K562 (cell line): ENCODE measurements around the gene TCFL5. TPM values are rescaled to one million over a fixed set of nuclear protein-coding genes. Genes with fewer than 3 reads are reported as not detected.
A peak's percentile ranks its signal among the peaks of the same experiment; 100 is the strongest.

Experiments
- ARNT ChIP-seq, 2 experiments: fragments of 450-650 bp; IDR thresholded peaks; 2 replicates each; pipeline ENCODE4 v1.6.1; 2016; ENCODE audit warnings: mild to moderate bottlenecking in 1 of 2
- CEBPB ChIP-seq: fragments of 450-650 bp; IDR thresholded peaks from 2 replicates; pipeline ENCODE4 v1.6.1; 2016; ENCODE audit warnings: missing genetic modification characterization, missing compliant biosample characterization
- CTCFL ChIP-seq: IDR thresholded peaks from 2 replicates; pipeline ENCODE4 v1.6.1; 2011; ENCODE audit warnings: borderline replicate concordance, low read depth, mild to moderate bottlenecking, moderate library complexity, low read length; ENCODE audit not compliant: insufficient read depth, poor library complexity, severe bottlenecking
- ELF1 ChIP-seq: fragments of 200-800 bp; sonication (Bioruptor generic); IDR thresholded peaks from 2 replicates; pipeline ENCODE4 v1.6.1; 2016; ENCODE audit warnings: missing genetic modification characterization, missing compliant biosample characterization
- JUN ChIP-seq, 2 experiments: sonication (generic) in 1 of 2; formaldehyde crosslinking in 1 of 2; IDR thresholded peaks; 2 replicates each; pipeline versions ENCODE4 v1.6.1 to v1.8.0; 2012 to 2022; ENCODE audit warnings: borderline replicate concordance in 2 of 2, mild to moderate bottlenecking in 2 of 2, improper control_type of control experiment in 1 of 2, low read depth in 1 of 2, low read length in 1 of 2, missing genetic modification reagents in 1 of 2
- MAFF ChIP-seq: IDR thresholded peaks from 2 replicates; pipeline ENCODE4 v1.6.1; 2012; ENCODE audit warnings: low read length, improper control_type of control experiment
- MEF2A ChIP-seq: IDR thresholded peaks from 2 replicates; pipeline ENCODE4 v1.6.1; 2011; ENCODE audit warnings: low read depth, mild to moderate bottlenecking, low read length, moderate library complexity; ENCODE audit not compliant: control insufficient read depth
- MIER1 ChIP-seq: fragments of 450-650 bp; IDR thresholded peaks from 2 replicates; pipeline ENCODE4 v1.6.1; 2016; ENCODE audit warnings: antibody characterized with exemption, mild to moderate bottlenecking, low read depth
- MXI1 ChIP-seq: IDR thresholded peaks from 2 replicates; pipeline ENCODE4 v1.6.1; 2011; ENCODE audit warnings: low read depth, mild to moderate bottlenecking, improper control_type of control experiment, low read length
- THRA ChIP-seq: fragments of 450-650 bp; IDR thresholded peaks from 2 replicates; pipeline ENCODE4 v1.6.1; 2017; ENCODE audit warnings: mild to moderate bottlenecking, moderate library complexity
- TRIM25 ChIP-seq: fragments of 450-650 bp; IDR thresholded peaks from 2 replicates; pipeline ENCODE4 v1.7.0; 2016; ENCODE audit warnings: borderline replicate concordance
- TSC22D4 ChIP-seq: fragments of 450-650 bp; IDR thresholded peaks from 2 replicates; pipeline ENCODE4 v1.6.1; 2016; ENCODE audit warnings: missing genetic modification characterization, missing biosample characterization, control low read depth
- XRCC4 ChIP-seq: IDR thresholded peaks from one replicate; pipeline ENCODE4 v1.6.1; 2011; ENCODE audit not compliant: insufficient read depth, insufficient read length; ENCODE audit errors: extremely low read depth
- ZBTB11 ChIP-seq, 3 experiments: fragments of 200-800 bp in 1 of 3; fragments of 250-450 bp in 1 of 3; fragments of 450-650 bp in 1 of 3; sonication (Bioruptor Pico) in 1 of 3; sonication (Bioruptor generic) in 1 of 3; formaldehyde crosslinking in 1 of 3; IDR thresholded peaks; 2 replicates each; pipeline versions ENCODE4 v1.6.1 to v1.8.0; 2016 to 2022; ENCODE audit warnings: mild to moderate bottlenecking in 2 of 3, missing genetic modification characterization in 2 of 3, missing compliant biosample characterization in 1 of 3, moderate library complexity in 1 of 3
- ZBTB5 ChIP-seq: fragments of 450-650 bp; IDR thresholded peaks from 2 replicates; pipeline ENCODE4 v1.6.1; 2017; ENCODE audit warnings: antibody characterized with exemption
- ZZZ3 ChIP-seq: fragments of 450-650 bp; IDR thresholded peaks from 2 replicates; pipeline ENCODE4 v1.6.1; 2016; ENCODE audit warnings: antibody characterized with exemption, mild to moderate bottlenecking, moderate library complexity
- polyA plus RNA-seq, 8 experiments: library from polyadenylated mRNA; depleted of rRNA in 4 of 8; stranded (reverse) in 5 of 8; unstranded in 3 of 8; fragments of >200 nt; fragmentation: Nextera tagmentation in 2 of 8; fragmentation: Illumina TruSeq in 1 of 8; extraction: Ambion mirVana in 2 of 8; extraction: Trizol in 1 of 8; gene quantifications; 2 replicates each; pipeline versions ENCODE4 v1.2.1 to v1.2.3, GENCODE V29; 2011 to 2014; ENCODE audit warnings: inconsistent platforms in 1 of 8, missing spikeins in 1 of 8
- total RNA-seq, 7 experiments: library from RNA; depleted of rRNA in 6 of 7; stranded (reverse); fragments of >200 nt in 6 of 7; fragmentation: Illumina TruSeq in 2 of 7; extraction: Trizol in 2 of 7; gene quantifications; 2 replicates each; pipeline versions ENCODE4 v1.2.1 to v1.2.3, GENCODE V29; 2011 to 2021; ENCODE audit warnings: low replicate concordance in 1 of 7

The TCFL5 gene
- total and polyA plus RNA-seq, 9 of the 15 experiments (the other 6 are each of a cell fraction or from before 2014, with no cell fraction given): 1.00 to 12.6 (median 9.1) TPM

GRCh38 chr20:62861726-62862336 lies at the start of gene TCFL5 (continued):
- TF ChIP-seq CTCFL: no peak
- no peak for TF ChIP-seq ARNT (IDR thresholded peaks at IDR 0.05)
- peak; percentile 40; the same call in 1 of the 2 replicates for TF ChIP-seq JUN (IDR thresholded peaks at IDR 0.05; ENCODE audit: borderline replicate concordance, low read depth, low read length)
- TF ChIP-seq JUN (CRISPR knock-in tag; IDR thresholded peaks at IDR 0.05; ENCODE audit: borderline replicate concordance): no peak; the same call in 1 of the 2 replicates
- TF ChIP-seq XRCC4: no peak
- TF ChIP-seq ELF1 (tag): no peak
- no peak for TF ChIP-seq CEBPB (tag)
- TF ChIP-seq TRIM25: no peak
- TF ChIP-seq MEF2A: no peak
- TF ChIP-seq THRA: no peak
- no peak for TF ChIP-seq ZBTB11 (CRISPR knock-in tag; IDR thresholded peaks at IDR 0.05)
- no peak for TF ChIP-seq ZZZ3
- TF ChIP-seq TSC22D4: no peak
- no peak for TF ChIP-seq MAFF
- TF ChIP-seq ZBTB5: no peak
- TF ChIP-seq MXI1: peak; percentile 66; the same call in 1 of the 2 replicates
- no peak for TF ChIP-seq MIER1
